A549 treated with Hydrocortisone at 1 μM for 4 hours (cell line): Measurements from ENCODE around the gene THBS2. TPM values are rescaled to one million over a fixed set of nuclear protein-coding genes. Genes with fewer than 3 reads are reported as not detected.

ENCODE experiments used
- total RNA-seq: library from RNA; stranded (reverse); fragments of 200-300 nt; extraction: Qiagen RNA extraction; gene quantifications from 5 replicates; pipeline ENCODE4 v1.2.3, GENCODE V29; 2022

Gene THBS2
- 0.03 to 0.22 TPM (median 0.04 TPM) in 4 of 5 replicates, not detected in the other for total RNA-seq

GRCh38 chr6:169253337-169254238 lies at the start of gene THBS2:
THBS2 (minus strand) TSS chr6:169253846; CDS start chr6:169250784, 3,062 bp downstream.

